T-helper 1 cell treated with Interleukin-12 subunit alpha and Interleukin-12 subunit beta and Interleukin-4 antibody, amounts not matched to agents 30 μg/mL and 1 μg/mL, for 36 hours (primary cell): ENCODE data around the gene PTPRD.
"Not testable (repeated sequence)": the region's sequence is repeated elsewhere in the genome, so short reads cannot be mapped to it uniquely, and the experiment has no call there.

Experiments used
- H3K27ac Mint-ChIP-seq: one replicate; pipeline ENCODE4 v1.8.0; 2021; ENCODE audit warnings: mild to moderate bottlenecking, mixed read lengths
- H3K27me3 Mint-ChIP-seq: one replicate; pipeline ENCODE4 v1.8.0; 2021; ENCODE audit warnings: low read depth, mixed read lengths
- H3K36me3 Mint-ChIP-seq: one replicate; pipeline ENCODE4 v1.8.0; 2021; ENCODE audit warnings: low read depth, mixed read lengths
- H3K4me1 Mint-ChIP-seq: one replicate; pipeline ENCODE4 v1.8.0; 2021; ENCODE audit warnings: low read depth, mixed read lengths
- H3K4me3 Mint-ChIP-seq: one replicate; pipeline ENCODE4 v1.8.0; 2021; ENCODE audit warnings: mild to moderate bottlenecking, moderate library complexity, mixed read lengths
- H3K9me3 Mint-ChIP-seq: one replicate; pipeline ENCODE4 v1.8.0; 2021; ENCODE audit warnings: mixed read lengths

The PTPRD gene

GRCh38 chr9:9949368-9949767 is 663.4 kb downstream of the PTPRD start:
- Mint-ChIP-seq H3K27ac (no peak overlapping the region), H3K9me3 (no peaks in the 10 kb centered on the region), H3K4me3 (no peak overlapping the region)

GRCh38 chr9:9945966-9946365 is 666.8 kb downstream of the PTPRD start:
- H3K27me3 Mint-ChIP-seq = no peaks in the 10 kb centered on the region
- no peak overlapping the region for H3K4me3 Mint-ChIP-seq
- H3K27ac Mint-ChIP-seq = no peak overlapping the region
- H3K4me1 Mint-ChIP-seq = no peaks in the 10 kb centered on the region
- H3K9me3 Mint-ChIP-seq = no peaks in the 10 kb centered on the region
- H3K36me3 Mint-ChIP-seq = no peaks in the 10 kb centered on the region

More at GRCh38 chr9:9949368-9949767, 663.4 kb downstream of the PTPRD start:
- Mint-ChIP-seq H3K36me3 (no peaks in the 10 kb centered on the region), H3K27me3 (no peaks in the 10 kb centered on the region), H3K4me1 (no peaks in the 10 kb centered on the region)

DNA sequence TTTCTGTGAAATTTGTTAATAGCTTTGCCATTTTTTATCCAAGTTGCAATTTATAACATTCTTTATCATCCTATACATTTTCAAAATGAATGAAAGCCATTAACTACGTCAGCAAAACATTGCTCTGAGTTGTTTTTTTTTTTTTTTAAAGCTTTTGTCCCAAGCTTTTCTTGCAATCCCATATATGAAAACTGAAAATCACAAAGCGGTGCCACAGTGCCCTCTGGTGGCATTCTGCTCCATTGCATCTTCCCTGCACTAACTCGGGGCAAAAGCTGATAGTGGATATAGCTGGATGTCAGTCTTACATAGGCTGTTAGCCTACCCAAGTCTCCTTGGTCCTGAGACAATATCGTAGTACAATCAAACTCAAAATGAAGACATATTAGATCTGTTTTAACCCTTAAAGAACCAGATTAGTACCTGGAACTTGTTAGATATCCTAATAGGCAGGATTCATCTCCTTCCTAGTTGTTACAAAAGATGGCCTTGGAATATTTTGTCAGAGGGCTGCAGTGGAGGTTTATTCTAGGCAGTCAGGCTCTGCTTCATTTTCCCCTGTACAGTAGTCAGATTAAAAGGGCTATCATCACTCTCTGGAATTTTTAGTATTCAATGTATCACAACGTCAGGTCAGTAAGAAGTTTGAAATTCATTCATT is 669.9 kb downstream of the PTPRD start:
- Mint-ChIP-seq H3K4me1 (no peaks in the 10 kb centered on the region), H3K27ac (no peak overlapping the region), H3K36me3 (no peaks in the 10 kb centered on the region), H3K9me3 (no peaks in the 10 kb centered on the region), H3K27me3 (no peaks in the 10 kb centered on the region), H3K4me3 (no peak overlapping the region)

- H3K4me1 Mint-ChIP-seq = no peaks in the 10 kb centered on the region
- H3K9me3 Mint-ChIP-seq = no peaks in the 10 kb centered on the region
- H3K4me3 Mint-ChIP-seq = no peak overlapping the region
- H3K27me3 Mint-ChIP-seq = no peaks in the 10 kb centered on the region
- no peaks in the 10 kb centered on the region for H3K36me3 Mint-ChIP-seq
- no peak overlapping the region for H3K27ac Mint-ChIP-seq
Observed at GRCh38 chr9:9938432-9938831, 674.4 kb downstream of the PTPRD start.

- not testable (repeated sequence) for H3K9me3 Mint-ChIP-seq, H3K4me1 Mint-ChIP-seq, H3K36me3 Mint-ChIP-seq, H3K27me3 Mint-ChIP-seq, H3K27ac Mint-ChIP-seq, H3K4me3 Mint-ChIP-seq
Observed at GRCh38 chr9:9931464-9931863, 681.3 kb downstream of the PTPRD start.

GRCh38 chr9:9924376-9924775 is 688.4 kb downstream of the PTPRD start:
- Mint-ChIP-seq H3K4me3 (no peak overlapping the region), H3K4me1 (no peaks in the 10 kb centered on the region), H3K27ac (no peak overlapping the region), H3K36me3 (no peaks in the 10 kb centered on the region), H3K9me3 (no peaks in the 10 kb centered on the region), H3K27me3 (no peaks in the 10 kb centered on the region)

GRCh38 chr9:9921805-9922204 is 691.0 kb downstream of the PTPRD start:
- H3K27me3 Mint-ChIP-seq = no peaks in the 10 kb centered on the region

DNA sequence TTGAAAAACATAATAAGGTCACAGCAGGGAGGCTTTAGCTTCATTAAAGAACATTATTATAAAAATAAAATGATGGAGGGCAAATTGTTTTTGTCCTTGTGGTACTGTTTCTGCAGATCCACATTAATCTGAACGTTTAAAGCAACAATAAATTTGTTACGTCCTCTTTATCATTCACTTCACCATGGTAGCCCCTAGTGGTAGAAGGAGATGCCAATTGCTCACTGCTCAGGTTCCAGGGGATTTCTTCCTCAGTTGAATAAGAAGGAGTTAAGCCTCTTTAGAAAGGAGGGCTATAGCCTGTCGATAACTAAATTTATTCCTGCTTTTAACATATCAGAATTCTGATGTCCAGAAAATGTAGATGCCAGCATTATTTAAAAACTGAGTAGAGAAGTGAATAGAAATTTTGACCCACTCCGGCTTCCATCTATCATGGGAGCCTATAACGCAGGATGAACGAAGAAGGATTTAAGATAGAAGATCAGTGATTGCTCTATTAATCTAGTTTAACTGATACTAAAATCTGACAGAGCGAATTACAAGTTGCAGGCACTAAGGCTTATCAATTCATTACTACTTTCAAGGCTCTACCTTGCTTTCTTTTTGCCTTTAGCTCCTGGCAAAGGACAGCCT is 692.3 kb downstream of the PTPRD start:
- Mint-ChIP-seq H3K4me1 (no peaks in the 10 kb centered on the region), H3K4me3 (no peak overlapping the region), H3K36me3 (no peaks in the 10 kb centered on the region), H3K27me3 (no peaks in the 10 kb centered on the region), H3K9me3 (no peaks in the 10 kb centered on the region), H3K27ac (no peak overlapping the region)

More at GRCh38 chr9:9921805-9922204, 691.0 kb downstream of the PTPRD start:
- Mint-ChIP-seq H3K9me3 (no peaks in the 10 kb centered on the region), H3K36me3 (no peaks in the 10 kb centered on the region), H3K27ac (no peak overlapping the region), H3K4me3 (no peak overlapping the region), H3K4me1 (no peaks in the 10 kb centered on the region)

- no peaks in the 10 kb centered on the region for H3K4me1 Mint-ChIP-seq
- no peak overlapping the region for H3K4me3 Mint-ChIP-seq
- H3K36me3 Mint-ChIP-seq = no peaks in the 10 kb centered on the region
- H3K27ac Mint-ChIP-seq = no peak overlapping the region
- H3K9me3 Mint-ChIP-seq = peaks cover 6% of the 10 kb centered on the region
- no peaks in the 10 kb centered on the region for H3K27me3 Mint-ChIP-seq
Observed at GRCh38 chr9:9919174-9919775, 693.5 kb downstream of the PTPRD start.

DNA sequence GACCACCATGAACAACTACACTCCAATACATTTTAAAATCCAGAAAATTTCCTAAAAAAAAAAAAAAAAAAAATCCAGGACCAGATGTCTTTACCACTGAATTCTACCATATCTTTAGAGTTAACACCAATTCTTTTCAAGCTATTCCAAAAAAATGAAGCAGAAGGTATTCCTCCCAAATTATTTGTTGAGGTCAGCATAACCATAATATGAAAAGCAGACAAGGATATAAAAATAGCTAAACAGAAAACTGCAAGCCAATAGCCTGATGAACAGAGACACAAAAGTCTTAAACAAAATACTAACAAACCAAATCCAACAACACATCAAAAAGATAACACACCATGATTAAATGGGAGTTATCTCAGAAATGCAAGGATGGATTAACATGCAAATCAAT is 695.4 kb downstream of the PTPRD start:
- no peaks in the 10 kb centered on the region for H3K27me3 Mint-ChIP-seq
- H3K27ac Mint-ChIP-seq = no peak overlapping the region
- peaks cover 6% of the 10 kb centered on the region for H3K9me3 Mint-ChIP-seq
- H3K36me3 Mint-ChIP-seq = no peaks in the 10 kb centered on the region
- H3K4me1 Mint-ChIP-seq = no peaks in the 10 kb centered on the region
- H3K4me3 Mint-ChIP-seq = no peak overlapping the region

GRCh38 chr9:9914174-9914573 is 698.6 kb downstream of the PTPRD start:
- no peak overlapping the region for H3K4me3 Mint-ChIP-seq
- no peaks in the 10 kb centered on the region for H3K27me3 Mint-ChIP-seq
- peaks cover 6% of the 10 kb centered on the region for H3K9me3 Mint-ChIP-seq
- H3K27ac Mint-ChIP-seq = no peak overlapping the region
- no peaks in the 10 kb centered on the region for H3K4me1 Mint-ChIP-seq
- H3K36me3 Mint-ChIP-seq = no peaks in the 10 kb centered on the region

GRCh38 chr9:9913276-9913832 is 699.4 kb downstream of the PTPRD start:
- Mint-ChIP-seq H3K4me1 (no peaks in the 10 kb centered on the region), H3K36me3 (no peaks in the 10 kb centered on the region), H3K4me3 (no peak overlapping the region), H3K27me3 (no peaks in the 10 kb centered on the region), H3K9me3 (peaks cover 6% of the 10 kb centered on the region), H3K27ac (no peak overlapping the region)

DNA sequence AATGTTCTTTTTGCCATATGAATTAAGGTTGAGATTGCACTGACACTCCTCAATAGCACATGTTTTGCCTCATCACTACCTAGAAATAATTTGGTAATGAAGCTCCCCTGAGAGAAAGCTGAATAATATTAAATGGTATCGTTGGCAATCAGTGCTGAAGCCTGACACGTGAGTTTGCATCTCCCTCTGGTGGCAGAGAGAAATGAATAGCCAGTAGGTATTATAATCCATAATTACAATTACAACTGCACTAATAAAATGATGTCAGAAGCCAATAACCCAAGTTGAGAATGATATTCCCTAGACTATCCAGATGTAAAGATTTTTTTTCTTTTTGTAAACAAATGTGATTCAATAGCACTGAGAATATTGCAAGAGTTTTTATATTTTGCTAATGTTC is 700.3 kb downstream of the PTPRD start:
- Mint-ChIP-seq H3K9me3 (peaks cover 6% of the 10 kb centered on the region), H3K27me3 (no peaks in the 10 kb centered on the region), H3K27ac (no peak overlapping the region), H3K4me1 (no peaks in the 10 kb centered on the region), H3K36me3 (no peaks in the 10 kb centered on the region), H3K4me3 (no peak overlapping the region)

DNA sequence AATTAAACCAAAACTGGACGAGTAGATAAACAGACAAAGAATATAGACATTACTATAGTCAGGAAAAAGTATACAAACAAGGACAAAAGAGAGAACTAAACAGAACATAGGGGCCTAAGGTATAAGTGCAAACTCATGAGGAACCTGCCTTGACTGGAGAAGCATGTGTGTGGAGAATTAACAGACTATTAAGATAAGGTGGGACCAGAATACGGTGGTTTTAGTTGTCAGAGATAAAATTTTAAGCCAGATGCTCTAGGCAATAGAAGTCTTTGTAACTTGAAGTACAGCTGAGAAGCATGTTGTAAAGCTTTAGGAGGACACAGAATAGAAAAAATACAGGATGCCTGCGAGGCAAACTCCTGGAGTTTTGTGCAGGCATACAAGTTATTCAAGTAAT is 707.1 kb downstream of the PTPRD start:
- no peak overlapping the region for H3K4me3 Mint-ChIP-seq
- H3K27ac Mint-ChIP-seq = no peak overlapping the region
- H3K9me3 Mint-ChIP-seq = no peaks in the 10 kb centered on the region
- H3K27me3 Mint-ChIP-seq = no peaks in the 10 kb centered on the region
- H3K4me1 Mint-ChIP-seq = no peaks in the 10 kb centered on the region
- H3K36me3 Mint-ChIP-seq = no peaks in the 10 kb centered on the region

DNA sequence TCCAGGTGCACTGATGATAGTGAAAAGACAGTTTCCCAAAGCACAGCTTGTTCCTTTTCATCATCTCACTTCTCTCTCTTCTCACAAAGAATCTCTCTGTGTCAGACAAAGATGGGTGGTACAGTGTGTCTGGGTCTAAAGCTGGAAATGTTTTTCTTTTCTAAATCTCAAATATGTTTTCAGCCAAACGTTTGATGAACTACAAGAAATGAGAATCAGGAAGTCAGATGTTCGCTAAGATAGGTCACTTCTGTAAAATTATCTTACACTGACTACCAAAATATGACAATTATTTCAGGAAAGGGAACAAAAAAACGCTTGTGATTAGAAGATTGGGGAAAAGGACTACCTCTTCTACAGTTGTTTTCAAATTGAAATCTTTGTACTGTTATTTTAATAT is 708.8 kb downstream of the PTPRD start:
- Mint-ChIP-seq H3K4me1 (no peaks in the 10 kb centered on the region), H3K4me3 (no peak overlapping the region), H3K27me3 (no peaks in the 10 kb centered on the region), H3K36me3 (no peaks in the 10 kb centered on the region), H3K27ac (no peak overlapping the region), H3K9me3 (no peaks in the 10 kb centered on the region)
